ENCODE results near the gene LHCGR. TPM values are rescaled to one million over a fixed set of nuclear protein-coding genes. Genes with fewer than 3 reads are reported as not detected.

Gene LHCGR
- total and polyA plus RNA-seq, 2 of the 13 experiments (the other 11 are each of a cell fraction or from before 2014, with no cell fraction given) = not detected

Small RNAs within 50 kb of the gene (small RNA-seq; reads per million reads assigned to genes)
- 0 reads per million in 3 experiments for gene ELOBP3 (ENCODE audit: insufficient read depth in 2 of 3, insufficient read length in 3 of 3, low read depth in 2 of 3, low replicate concordance in 1 of 3)

Other genes starting within 250 kb of the LHCGR start
- gene STON1, start 225.6 kb downstream of the LHCGR start, total RNA-seq (2016; rRNA removed; fragmentation: Illumina TruSeq; extraction: Trizol) = 0.09 TPM in 1 of 2 replicates, not detected in the other
- gene STON1, start 225.6 kb downstream of the LHCGR start, polyA plus RNA-seq (2011; rRNA removed) = 0.26 and 0.28 TPM in 2 replicates
- gene GTF2A1L, start 137.9 kb downstream of the LHCGR start, total RNA-seq (2016; rRNA removed; fragmentation: Illumina TruSeq; extraction: Trizol) = not detected in 2 replicates
- not detected in 2 replicates for gene GTF2A1L, start 137.9 kb downstream of the LHCGR start, polyA plus RNA-seq (2011; rRNA removed)

All from HepG2 (cell line).